Coronary artery (tissue), 2 donors: ENCODE results near the gene COBLL1.

ENCODE experiments used
- DNase-seq: peaks from one replicate; pipeline ENCODE4 v3.0.0-alpha.2; 2017; ENCODE audit warnings: low spot score
- H3K27ac ChIP-seq, 2 donors: fragments of 200-600 bp; sonication (generic); one replicate each; pipeline ENCODE4 v1.5.1; 2016 to 2019
- H3K4me3 ChIP-seq: fragments of 200-600 bp; sonication (generic); 2 replicates; pipeline ENCODE4 v1.5.1; 2016; ENCODE audit warnings: mild to moderate bottlenecking, moderate library complexity
- TF ChIP-seq, protein P1 (sequence below): fragments of 200-600 bp; sonication (generic); IDR thresholded peaks from one replicate; pipeline ENCODE4 v1.5.1; 2019; ENCODE audit warnings: antibody characterized with exemption

The COBLL1 gene

DNA sequence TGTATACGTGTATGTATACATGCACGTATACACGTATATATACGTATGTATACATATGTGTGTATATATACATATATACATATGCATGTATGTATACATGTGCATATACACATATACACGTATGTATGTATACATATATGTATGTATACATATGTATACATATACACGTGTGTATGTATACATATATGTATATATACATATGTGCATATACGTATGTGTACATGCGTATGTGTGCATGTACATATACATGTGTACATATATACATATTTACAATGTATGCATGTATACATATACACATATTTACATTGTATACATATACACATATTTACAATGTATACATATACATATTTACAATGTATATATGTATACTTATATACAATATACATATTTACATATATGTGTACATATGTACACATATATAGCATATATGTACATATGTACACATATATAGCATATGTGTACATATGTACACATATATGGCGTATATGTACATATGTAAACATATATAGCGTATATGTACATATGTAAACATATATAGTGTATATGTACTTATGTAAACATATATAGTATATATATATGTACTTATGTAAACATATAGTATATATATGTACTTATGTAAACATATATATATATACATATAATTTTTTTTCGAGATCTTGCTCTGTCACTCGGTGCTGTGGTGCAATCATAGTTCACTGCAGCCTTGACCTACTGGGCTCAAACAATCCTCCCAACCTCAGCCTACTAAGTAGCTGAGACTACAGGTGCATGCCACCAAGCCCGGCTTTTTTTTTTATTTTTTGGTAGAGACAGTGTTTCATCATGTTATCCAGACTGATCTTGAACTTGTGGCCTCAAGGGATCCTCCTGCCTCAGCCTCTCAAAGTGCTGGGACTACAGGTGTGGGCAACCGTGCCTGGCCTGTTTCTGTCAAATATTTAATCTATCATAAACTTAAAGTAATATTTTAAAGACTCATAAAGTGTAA lies 23.2 kb downstream of the COBLL1 start:
- DNase-seq, result no peak

DNA sequence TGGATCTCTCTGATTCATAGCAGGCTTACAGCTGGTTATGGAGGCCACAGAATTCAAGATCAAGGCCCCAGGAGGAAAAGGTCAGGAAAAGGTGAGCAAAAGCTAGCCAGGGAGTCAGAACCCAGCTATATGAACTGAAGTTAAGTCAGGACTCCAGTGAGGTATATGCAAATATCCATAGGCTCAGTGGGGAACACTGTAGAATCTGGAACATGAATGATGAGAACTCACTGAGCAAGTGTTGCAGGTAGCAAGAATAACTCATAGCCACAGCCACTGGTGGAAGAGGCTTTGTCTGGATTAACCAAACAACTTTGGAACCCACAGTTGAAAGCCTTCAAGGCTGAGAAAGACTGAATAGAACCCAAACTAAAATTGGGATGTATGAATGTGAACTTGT lies 24.7 kb downstream of the COBLL1 start:
- peak overlapping the region in 1 of 2 donors; percentile 58 for H3K27ac ChIP-seq
- no peak for DNase-seq

More for the DNA sequence above, 23.2 kb downstream of the COBLL1 start:
- TF ChIP-seq, protein P1, sequence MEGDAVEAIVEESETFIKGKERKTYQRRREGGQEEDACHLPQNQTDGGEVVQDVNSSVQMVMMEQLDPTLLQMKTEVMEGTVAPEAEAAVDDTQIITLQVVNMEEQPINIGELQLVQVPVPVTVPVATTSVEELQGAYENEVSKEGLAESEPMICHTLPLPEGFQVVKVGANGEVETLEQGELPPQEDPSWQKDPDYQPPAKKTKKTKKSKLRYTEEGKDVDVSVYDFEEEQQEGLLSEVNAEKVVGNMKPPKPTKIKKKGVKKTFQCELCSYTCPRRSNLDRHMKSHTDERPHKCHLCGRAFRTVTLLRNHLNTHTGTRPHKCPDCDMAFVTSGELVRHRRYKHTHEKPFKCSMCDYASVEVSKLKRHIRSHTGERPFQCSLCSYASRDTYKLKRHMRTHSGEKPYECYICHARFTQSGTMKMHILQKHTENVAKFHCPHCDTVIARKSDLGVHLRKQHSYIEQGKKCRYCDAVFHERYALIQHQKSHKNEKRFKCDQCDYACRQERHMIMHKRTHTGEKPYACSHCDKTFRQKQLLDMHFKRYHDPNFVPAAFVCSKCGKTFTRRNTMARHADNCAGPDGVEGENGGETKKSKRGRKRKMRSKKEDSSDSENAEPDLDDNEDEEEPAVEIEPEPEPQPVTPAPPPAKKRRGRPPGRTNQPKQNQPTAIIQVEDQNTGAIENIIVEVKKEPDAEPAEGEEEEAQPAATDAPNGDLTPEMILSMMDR, result no peak
- no peak overlapping the region for H3K4me3 ChIP-seq
- peak overlapping the region in 1 of 2 donors; percentile 8 for H3K27ac ChIP-seq

DNA sequence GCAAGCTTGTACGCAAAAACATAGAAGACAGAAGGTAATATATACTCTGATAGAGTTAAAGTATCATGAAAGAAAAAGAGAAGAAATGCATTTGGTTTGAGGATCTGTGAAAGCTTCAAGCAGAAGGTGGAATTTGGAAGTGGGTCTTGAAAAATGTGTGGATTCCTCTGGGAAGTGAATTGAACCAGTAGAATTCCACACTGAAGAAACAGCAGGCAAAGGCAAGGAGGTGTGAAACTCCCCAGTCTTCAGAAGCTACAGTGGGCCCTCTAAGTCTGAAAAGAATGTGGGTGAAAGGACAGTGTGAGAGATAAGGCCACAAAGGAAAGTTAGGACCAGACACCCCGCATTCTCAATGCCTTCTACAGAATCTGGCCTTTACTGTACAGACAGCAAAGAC lies 25.6 kb downstream of the COBLL1 start:
- DNase-seq, result no peak
- Histone ChIP-seq H3K27ac (peak overlapping the region in 1 of 2 donors; percentile 27), H3K4me3 (no peak overlapping the region)
- TF ChIP-seq, protein P1, result no peak

More for the DNA sequence above, 24.7 kb downstream of the COBLL1 start:
- TF ChIP-seq, protein P1, result no peak
- H3K4me3 ChIP-seq, result no peak overlapping the region

DNA sequence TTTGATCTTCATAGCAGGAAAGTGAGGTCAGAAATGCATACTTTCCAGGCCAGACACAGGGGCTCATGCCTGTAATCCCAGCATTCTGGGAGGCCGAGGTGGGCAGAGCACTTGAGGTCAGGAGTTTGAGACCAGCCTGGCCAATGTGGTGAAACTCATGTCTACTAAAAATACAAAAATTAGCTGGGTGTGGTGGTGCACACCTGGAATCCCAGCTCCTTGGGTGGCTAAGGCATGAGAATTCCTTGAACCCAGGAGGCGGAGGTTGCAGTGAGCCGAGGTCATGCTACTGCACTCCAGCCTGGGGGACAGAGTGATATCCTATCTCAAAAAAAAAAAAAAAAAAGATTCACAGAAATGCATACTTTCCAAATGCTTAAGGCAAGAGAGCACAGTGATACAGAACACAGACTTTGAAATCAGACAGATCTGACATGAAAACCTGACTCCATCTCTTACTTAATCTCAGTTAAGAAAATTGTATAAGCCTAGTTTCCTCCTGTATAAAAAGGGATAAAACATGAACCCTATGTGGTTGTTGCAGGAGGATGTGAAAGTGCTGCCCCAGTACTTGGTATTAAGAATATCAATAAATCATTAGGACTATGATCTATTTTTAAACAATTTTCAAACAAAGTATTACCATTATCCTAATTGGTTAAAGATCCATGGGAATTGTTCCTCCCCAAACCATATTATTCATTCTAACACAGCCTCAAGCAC lies 26.4 kb downstream of the COBLL1 start:
- TF ChIP-seq, protein P1, result no peak
- DNase-seq, result no peak
- H3K27ac ChIP-seq, result peak overlapping the region in 1 of 2 donors; percentile 73
- H3K4me3 ChIP-seq, result no peak overlapping the region

DNA sequence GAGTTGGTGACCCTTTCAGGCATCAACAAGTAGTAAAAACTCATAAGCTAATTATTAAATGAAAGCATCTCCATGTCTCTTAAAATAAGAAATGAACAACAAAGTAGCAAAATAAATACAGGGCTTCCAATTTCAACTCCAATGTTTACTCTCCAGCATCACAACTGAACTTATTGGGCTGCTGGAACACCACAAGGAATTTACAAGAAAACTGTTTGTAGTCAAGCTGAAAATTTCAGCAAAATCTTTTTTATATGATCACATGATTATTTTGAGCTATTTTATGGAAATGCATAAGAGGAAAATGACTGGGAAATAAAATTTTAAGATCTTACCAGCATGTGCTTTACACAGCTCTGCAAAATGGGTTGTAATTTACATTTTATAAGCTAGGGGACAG lies 28.1 kb downstream of the COBLL1 start:
- no peak overlapping the region for H3K4me3 ChIP-seq
- TF ChIP-seq, protein P1, result no peak
- peak overlapping the region in 1 of 2 donors; percentile 17 for H3K27ac ChIP-seq
- no peak for DNase-seq

DNA sequence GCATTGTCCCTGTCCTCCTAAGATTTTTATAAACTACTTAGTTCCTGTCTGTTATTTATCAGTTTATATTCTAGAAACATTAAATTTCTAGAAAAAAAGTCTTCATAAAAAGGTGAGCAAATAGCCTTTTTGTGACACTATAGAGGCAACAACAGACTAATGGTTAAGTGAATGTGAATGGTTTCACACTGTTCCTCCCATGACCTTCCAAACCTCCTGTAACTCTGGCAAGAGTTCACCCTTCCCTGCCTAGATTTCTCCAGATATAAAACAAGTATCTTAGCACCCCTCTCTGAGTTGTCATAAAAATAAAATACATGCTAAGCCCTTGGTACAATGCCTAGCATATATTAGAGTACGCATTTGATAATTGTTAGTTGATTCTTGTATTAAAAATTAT lies 29.2 kb downstream of the COBLL1 start:
- no peak for DNase-seq
- no peak overlapping the region for H3K4me3 ChIP-seq
- TF ChIP-seq, protein P1, result no peak
- H3K27ac ChIP-seq, result peak overlapping the region in 1 of 2 donors; percentile 18
